COR-L47 (cell line): ENCODE results near the gene PPFIA1.

ENCODE experiments used
- DNase-seq: peaks from one replicate; lab custom pipeline; 2025; lab: John Stamatoyannopoulos, UW

The PPFIA1 gene

DNA sequence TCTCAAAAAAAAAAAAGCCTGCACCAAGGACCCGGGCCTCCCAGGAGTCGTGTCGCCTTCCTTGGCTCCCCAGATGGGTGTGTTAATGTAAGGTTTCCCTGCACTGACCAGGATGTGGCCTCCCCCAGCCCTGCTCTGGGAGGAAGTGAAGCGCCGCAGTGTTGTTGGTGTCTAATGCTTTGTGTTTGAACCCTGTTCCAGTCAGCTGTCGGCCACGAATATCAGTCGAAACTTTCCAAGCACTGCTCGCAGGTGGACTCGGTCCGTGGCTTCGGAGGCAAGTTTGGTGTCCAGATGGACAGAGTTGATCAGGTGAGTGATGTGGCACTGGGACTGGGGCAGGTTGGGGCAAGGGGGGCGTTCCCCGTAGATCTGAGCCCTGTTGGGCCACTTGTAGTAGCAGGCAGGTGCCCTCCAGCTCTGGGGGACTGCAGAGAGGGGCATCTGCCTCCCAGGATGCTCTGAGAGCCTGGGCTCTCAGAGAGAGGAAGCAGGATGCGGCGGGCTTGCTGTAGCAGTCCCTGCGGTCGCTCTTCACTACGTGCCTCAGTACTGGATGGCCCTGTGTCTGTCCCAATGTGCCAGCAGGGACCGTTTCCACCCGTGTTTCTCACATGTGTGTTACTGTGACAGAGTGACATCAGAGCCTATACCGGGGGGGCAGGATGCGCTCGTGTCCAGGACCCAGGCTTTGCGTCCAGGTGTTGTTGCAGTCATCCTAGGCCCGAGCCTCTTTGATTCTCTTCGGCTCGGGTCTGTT, 144.0 kb downstream of the PPFIA1 start:
- DNase-seq = no peak

DNA sequence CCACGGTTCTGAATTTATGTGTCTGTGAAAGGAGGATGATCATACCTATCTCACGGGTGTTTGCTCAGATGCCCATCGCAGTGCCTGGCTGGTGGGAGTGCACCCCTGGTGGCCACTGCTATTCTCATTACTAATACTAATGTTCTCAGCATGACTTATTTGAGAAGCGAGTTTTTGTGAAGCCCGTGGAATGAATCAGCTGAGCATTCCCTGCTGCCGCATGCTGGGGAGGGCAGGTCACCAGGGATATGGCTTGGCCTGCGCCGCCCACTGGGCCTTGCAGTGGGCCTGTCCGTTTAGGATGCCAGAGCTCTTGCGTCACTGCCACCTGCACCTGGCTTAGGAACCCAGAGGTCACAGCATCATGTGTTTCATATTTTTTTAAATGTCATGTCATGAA, 144.7 kb downstream of the PPFIA1 start:
- DNase-seq = no peak

DNA sequence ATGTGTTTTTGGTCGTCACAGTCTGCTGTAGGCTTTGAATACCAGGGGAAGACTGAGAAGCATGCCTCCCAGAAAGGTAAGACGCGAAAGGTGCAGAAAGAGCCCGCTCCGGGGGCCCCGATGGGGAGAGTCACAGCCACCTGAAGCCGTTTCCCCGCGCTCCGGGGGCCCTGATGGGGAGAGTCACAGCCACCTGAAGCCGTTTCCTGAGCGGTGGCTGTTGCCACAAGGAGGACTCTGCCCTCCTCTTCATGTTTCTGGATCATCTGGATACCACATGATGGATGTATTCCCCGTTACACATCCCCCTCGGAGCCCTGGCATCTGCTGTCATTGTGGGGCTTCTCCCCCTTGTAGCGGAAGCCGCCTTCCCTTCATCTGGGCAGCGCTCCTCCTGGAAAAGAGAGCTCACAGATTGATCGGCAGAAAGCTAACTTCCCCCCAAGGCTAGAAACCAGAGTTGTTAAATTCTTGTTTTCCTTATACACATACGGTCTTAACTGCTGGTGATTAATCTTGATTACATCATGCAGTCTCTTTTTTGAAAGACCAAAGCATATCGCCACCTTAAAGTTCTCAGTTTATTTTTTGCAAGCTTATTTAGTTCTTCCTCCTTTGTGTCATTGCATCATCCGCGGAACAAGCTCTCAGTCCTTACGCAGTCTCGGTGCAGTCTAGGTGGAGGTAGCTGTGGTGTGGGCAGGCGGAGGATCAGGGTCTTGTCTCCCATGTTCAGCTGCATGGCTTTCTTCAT, 145.3 kb downstream of the PPFIA1 start:
- no peak for DNase-seq

DNA sequence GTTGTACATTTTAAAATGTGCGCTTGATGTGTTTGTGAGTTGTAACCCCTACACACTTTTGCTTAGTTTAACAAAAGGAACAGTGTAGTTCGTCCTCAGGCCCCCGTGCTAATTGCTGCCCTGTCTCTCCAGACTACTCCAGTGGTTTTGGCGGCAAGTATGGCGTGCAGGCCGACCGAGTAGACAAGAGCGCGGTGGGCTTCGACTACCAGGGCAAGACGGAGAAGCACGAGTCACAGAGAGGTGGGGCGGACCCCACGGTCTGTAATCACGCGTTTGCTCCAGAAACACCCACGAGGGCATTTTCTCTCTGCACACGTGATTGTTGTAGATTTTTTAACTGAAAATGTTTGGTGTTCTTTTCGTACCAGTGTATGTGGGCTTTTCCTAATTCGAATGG, 146.4 kb downstream of the PPFIA1 start:
- DNase-seq = no peak

DNA sequence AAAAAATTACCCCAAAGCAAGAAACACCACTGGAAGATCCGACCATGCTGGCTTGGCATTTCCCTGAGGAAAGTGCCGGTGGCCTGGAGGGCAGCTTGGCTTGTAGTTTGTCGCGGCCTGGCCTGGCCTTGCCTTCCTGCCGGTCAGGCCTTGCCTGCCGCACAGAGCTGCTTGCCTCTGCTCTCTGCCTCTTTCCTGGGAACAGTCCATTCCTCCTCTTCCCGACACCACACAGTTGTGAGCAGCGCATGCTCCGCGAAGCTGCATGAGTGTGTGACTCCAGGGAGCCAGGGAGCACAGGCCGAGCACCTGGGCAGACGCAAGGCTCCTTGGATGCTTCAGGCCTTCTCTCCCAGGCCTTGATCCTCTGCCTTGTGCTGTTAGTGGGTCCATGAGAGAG, 147.6 kb downstream of the PPFIA1 start:
- no peak for DNase-seq

DNA sequence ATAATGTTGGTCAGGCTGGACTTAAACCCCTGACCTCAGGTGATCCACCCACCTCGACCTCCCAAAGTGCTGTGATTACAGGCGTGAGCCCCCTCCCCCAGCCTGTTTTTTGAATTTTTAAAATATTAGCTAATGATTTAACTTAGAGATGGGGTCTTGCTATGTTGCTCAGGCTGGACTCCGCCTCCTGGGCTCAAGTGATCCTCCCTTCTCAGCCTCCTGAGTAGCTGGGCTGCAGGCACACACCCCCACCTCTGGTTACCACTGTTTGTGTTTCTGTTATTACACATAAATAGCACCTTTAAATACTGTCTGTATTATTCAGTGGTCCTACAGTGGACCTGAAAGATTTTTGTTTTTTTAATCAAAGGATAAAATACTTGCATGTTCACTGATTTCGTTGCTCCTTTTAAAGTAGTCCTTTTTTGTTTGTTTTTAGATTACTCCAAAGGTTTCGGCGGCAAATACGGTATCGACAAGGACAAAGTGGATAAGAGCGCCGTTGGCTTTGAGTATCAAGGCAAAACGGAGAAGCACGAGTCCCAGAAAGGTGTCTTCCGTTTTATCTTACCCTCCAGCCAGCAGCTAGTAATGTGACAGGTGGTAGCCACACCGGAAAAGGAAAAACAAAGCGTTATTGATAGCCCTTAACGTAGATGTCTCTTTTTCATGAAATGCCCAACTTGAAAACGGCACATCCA, 149.0 kb downstream of the PPFIA1 start:
- DNase-seq = no peak

DNA sequence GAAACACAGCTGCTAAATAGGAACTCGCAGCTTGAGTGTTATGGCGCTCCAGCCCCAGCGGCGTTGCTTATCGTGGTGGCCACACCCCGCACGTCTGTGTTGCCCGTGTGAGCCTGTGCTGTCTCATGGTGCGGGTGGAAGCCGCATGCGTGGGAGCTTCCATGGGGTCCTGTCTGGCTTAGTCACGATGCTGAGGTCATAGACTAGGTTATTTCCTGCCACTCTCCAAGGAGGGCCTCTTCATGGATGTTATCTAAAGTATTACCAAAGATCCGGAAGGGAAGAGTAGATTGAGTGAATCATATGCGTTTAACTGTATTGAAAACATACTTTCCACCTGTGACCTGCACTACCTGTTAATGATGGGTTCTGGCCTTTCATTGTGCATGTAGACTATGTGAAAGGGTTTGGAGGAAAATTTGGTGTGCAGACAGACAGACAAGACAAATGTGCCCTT, 149.5 kb downstream of the PPFIA1 start:
- DNase-seq = no peak

DNA sequence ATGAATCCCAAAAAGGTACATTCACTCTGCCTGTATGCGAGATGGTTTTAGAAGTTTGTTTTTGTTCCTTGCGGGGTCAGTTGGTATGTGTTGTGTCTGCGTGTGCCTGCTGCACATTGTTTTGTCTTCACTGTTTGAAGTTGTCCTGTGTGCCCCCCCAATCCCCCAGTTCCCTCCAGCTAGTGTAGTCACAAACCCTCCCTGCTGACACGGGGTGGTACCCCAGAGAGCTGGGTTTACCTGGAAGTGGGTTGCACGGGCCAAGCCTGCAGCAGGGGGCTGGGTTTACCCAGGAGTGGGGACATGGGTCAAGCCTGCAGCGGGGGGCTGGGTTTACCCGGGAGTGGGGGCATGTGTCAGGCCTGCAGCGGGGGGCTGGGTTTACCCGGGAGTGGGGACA, 150.0 kb downstream of the PPFIA1 start:
- no peak for DNase-seq

DNA sequence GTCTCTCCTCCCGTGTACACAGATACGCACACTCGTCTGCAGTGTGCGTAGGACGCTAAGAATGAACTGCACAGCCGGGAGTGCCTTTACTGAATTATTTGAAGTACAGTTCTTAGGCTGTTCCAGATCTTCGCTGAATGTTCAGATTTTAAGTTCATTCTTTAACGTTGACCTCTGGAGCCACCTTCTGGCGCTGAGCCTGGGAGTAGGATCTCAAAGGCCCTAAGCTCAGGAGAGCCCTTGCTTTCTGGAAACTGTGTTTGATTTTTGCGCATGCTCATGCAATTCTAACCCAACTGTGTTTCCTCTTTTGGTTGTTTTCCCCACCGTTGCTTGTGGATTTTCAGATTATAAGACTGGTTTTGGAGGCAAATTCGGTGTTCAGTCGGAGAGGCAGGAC, 150.6 kb downstream of the PPFIA1 start:
- DNase-seq = no peak

DNA sequence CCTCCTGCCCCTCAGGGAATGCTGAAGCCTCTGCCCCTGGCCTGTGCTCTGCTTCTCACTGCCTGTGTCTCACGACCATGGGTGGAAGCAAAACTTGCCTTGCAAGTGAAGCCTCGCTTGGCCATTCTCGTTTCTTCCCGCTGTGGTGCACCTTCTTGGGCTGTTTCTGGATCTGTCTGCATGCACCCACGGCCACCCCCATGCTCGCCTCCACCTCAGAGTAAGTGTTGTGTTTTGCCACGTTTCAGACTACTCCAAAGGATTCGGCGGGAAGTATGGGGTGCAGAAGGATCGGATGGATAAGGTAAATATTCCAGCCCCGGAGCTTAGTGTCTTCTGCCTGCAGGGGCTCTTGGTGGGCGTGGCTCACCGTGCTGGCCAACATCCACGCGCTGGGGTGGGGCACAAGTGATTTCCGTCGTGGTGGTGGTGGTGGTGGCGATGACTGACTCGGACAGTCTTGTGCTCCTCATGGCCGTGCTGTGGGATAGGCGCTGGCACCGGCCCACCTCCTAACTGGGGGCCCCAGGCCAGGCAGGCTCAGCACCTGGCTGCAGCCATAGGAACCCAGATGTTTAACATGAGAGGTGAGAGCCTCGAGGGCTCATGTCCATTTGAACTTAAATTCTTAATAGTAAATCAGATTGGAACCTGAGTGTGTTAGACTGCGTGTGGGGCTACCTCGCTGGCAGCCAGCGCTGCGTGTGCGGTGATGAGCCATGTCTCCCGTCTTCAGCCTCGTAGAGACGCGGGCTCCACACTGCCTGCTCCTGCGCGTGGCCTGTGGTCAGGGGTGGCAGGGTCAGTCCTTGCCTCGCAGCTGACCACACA, 152.4 kb downstream of the PPFIA1 start:
- no peak for DNase-seq

DNA sequence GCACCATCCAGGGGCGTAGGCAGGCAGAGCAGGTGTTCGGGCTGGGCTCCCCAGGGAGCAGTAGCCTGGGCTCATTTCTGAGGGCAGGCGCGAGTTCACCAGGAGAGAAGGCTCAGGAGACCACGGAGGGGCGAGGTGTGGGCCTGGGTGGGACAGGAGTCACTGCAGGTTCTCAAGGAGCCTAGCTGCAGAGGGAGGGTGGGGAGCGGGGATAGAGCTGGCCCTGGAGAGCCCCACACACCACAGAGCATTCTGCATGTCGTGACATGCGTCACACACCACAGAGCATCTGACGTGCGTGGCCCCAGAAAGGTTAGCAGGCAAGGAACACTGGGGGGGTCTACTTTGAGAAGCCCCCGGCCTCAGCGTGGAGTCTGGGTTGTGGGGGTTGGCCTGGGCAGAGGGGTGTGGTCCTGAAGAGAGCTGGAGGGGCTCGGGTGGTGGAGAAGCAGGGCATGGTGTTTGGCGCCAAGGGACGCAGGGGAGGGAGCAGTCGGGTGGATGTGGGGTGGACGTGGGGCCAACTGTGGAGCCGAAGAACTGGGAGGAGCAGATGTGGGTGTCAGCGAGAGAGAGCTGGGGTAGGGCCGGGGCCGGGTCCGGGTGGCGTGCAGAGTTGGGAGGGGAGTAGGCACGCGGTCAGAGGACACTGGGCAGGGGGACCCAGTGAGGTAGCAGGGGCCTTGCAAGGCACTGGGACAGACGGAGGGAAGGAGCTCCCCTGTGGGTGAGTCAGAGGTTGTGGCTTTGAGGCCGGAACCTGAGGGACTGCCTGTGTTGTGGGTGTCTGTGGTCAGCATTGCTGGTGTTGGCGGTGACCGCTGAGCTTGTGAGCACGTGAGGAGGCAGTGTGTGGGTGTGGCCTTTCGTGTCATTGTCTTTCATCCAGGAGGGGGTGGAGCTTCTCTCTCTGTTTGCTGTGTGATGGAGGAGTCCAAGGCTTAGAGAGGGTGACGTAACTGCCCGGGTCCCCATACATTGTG, 153.3 kb downstream of the PPFIA1 start:
- no peak for DNase-seq

DNA sequence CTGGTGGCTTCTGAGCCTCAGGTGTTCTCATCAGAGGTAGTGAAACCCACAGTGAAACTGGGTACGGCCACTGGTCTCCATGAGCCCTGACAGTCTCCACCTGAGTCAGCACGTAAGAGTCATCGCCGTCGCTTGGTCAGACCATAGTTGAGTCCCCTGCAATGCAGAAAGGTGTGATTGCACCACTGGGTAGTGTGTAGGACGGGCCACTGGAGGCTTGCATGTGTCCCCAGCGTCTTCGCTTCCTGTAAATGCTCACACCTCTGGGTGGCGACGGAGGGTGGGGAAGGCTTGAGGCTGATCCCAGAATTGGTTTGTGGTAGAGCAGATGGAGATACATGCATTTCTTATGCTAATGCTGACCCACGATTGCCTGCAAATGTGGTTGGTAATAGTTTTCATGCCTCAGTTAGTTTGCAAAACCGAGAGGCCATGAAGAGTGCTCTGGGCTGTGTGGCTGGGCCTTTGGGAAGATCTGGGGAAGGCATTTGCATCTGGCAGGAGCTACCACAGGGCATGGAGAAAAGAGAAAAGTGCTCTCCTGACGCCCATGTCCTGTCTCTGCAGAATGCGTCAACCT, 154.4 kb downstream of the PPFIA1 start:
- DNase-seq = no peak

DNA sequence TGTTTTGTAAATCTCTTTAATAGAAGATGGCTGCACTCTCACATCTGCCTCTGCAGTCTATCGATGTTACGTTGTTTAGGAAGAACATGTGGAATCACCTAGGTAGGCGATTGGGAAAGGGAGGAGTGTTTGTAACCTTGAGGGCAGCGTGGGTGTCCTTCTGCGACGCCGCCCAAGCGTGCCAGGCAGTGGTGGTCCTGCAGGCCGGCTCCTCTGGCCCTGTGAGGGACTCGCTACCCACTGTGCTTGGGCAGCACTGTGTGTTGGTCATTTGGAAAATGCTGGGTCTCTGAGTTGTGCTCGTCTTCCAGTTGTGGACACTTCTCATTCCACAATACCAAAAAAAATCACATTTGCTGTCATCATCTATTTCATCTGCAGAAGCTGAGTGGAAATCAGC, 156.9 kb downstream of the PPFIA1 start:
- DNase-seq = no peak

DNA sequence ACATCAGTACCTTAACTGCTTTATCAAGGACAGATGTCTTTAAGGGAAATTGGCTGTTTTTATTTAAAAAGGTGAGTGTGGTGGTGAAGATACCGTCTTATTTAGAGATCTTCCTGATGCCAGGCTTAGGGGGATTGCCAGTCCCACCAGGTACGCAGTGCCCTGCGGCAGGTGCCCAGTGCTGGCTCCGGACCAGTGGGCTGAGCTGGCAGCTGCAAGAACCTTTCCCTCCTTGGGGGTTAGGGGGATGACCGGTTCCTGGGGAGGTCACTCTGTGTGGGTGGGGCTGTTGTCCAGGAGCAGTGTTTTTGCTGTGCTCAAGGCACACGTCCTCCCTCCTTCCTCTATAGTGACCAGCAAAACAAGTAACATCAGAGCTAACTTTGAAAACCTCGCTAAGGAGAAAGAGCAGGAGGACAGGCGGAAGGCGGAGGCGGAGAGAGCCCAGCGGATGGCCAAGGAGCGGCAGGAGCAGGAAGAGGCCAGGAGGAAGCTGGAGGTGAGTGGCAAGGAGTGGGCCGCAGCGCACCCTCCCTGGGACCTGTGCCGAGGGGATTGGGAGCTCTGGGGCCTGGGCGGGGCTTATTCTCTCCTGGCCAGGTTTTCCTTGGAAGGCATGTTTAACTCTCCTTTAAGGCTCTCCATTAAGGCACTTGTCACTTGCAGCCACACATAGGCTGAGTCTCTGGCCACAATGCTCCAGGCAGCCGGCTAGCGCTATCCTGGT, 158.4 kb downstream of the PPFIA1 start:
- no peak for DNase-seq

DNA sequence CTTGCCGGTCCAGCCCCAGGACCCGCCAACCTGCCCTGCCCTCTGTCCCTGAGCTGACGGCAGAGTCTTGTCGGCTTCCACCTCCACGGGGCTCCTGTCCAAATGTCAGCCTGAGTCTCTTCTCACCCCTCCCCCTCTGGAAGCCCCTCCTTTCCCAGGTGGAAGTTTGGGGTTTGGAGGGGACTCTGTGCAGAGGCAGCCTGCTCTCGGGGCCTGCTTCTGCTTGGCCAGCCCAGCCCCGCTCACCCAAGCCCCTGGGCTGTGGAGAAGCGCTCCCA, 158.9 kb downstream of the PPFIA1 start:
- DNase-seq = no peak

DNA sequence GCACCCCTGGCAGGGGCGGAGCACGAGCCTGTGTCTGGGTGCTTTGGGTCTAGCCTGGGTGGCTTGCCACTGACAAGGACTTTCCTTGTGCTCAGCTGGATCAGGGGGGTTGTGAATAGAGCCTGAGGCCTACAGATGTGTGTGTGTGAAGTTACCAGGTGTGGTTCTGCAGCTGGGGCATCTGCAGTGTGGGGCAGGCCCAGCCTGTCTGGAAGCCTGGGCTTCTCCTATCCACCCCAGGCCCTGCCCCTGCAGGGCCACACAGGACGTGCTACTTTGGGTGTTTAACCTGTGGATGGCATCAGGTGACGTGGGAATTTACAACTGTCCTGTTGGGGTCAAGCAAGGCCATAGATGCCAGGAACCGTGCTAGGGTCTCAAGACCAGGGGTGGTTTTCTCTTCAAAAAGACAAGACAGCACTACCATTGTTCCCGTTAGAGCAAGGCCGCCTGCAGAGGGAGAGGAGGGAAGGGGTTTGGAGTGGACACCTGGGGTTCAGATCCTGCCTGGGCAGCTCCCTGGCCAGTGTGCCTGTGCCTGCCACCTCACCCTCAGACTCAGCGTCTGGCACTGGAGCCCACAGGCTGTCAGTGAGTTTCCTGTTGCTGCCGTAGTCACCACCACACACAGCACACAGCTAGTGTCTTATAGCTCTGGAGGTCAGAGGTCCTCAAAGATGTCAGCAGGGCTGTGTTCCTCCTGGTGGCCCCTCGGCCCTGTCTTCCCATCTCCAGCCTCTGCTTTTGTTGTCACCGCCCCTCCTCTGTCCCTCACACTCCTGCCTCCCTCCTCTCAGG, 159.4 kb downstream of the PPFIA1 start:
- DNase-seq = no peak

DNA sequence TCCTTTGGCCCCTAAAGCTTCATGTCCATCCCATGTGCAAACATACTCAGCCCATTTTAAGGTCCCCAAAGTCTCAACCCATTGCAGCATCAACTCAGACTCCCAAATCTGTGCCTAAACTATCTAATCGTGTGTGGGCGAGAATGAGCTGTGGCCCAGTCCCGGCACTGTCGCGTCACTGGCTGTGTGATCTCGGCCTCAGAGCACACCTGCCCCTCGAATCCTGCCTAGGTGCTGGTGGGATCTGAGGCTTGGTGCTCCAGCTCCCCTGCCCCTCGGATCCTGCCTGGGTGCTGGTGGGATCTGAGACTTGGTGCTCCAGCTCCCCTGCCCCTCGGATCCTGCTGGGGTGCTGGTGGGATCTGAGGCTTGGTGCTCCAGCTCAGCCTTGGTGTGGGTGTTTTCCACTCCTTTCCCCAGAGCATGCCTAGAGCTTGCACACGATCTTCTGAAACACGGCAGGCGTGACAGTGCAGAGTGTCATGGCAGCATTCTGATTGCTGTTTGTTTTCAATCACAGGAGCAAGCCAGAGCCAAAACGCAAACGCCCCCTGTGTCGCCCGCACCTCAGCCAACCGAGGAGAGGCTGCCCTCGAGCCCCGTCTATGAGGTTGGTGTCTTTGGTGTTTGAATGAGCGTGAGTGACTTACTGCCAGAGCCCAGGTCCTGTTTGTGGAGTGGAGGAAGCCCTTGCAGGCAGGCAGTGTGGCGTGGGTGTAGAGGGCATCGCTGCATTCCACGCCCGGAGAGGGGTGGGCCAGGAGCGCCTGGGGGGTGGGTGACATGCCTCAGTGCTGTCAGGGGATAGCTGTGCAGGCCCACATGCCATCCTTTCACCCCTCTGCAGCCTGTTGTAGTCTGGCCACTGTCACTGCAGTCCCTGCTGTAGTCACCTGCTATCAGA, 160.4 kb downstream of the PPFIA1 start:
- no peak for DNase-seq

DNA sequence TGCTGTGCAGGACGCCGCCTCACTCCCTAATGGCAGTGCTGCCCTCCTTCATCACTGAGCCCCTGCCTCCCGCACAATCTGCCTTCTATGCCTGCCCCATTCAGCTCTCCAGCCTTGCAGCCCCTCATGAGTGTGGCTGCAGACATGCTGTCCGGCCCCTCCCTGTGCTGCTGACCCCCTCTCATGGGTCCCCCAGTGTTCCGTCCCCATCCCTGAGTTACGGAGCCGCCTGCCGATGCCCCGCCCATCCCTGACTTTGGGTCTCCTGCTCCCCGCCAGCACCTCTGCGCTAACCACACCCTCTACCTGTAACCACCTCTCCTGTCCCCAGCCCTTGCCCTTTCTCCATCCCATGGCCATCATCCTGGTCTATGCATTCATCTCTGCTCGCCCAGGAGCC, 161.1 kb downstream of the PPFIA1 start:
- DNase-seq = no peak
